Ascending aorta (tissue), 2 donors: ENCODE measurements around the gene CRYGB. TPM values are rescaled to one million over a fixed set of nuclear protein-coding genes. Genes with fewer than 3 reads are reported as not detected.
"Not testable (repeated sequence)": the region's sequence is repeated elsewhere in the genome, so short reads cannot be mapped to it uniquely, and the experiment has no call there.

Experiments used
- DNase-seq, 2 donors: peaks; one replicate each; pipeline ENCODE4 v3.0.0-alpha.2; 2019; ENCODE audit warnings: low spot score in 2 of 2
- H3K27ac ChIP-seq, 2 donors: fragments of 200-600 bp; sonication (generic); one replicate each; pipeline ENCODE4 v1.5.1; 2016 to 2017; ENCODE audit warnings: mild to moderate bottlenecking in 1 of 2
- H3K27me3 ChIP-seq: fragments of 200-600 bp; sonication (generic); one replicate; pipeline ENCODE4 v1.5.1; 2017
- H3K36me3 ChIP-seq, 2 donors: fragments of 200-600 bp; sonication (generic); one replicate each; pipeline ENCODE4 v1.5.1; 2016
- H3K4me1 ChIP-seq, 2 donors: fragments of 200-600 bp; sonication (generic); one replicate each; pipeline ENCODE4 v1.5.1; 2016 to 2017; ENCODE audit warnings: mild to moderate bottlenecking in 1 of 2
- H3K4me3 ChIP-seq, 2 donors: fragments of 200-600 bp; sonication (generic); one replicate each; pipeline ENCODE4 v1.5.1; 2016 to 2017; ENCODE audit warnings: mild to moderate bottlenecking in 1 of 2
- H3K9me3 ChIP-seq, 2 donors: fragments of 200-600 bp; sonication (generic); one replicate each; pipeline ENCODE4 v1.5.1; 2016
- intact Hi-C: fragments of 100-400 bp; cut with DNase I; formaldehyde crosslinking; loops from one replicate; pipeline ENCODE4 v1.15.1; 2023
- total RNA-seq: library from RNA; depleted of rRNA; stranded (reverse); fragments of >200 nt; gene quantifications from one replicate; pipeline ENCODE4 v1.1.0, GENCODE V29; 2016
- TF ChIP-seq, protein P1 (sequence below), 3 experiments: fragments of 200-600 bp in 2 of 3; fragments of 450-650 bp in 1 of 3; sonication (generic) in 2 of 3; IDR thresholded peaks; one replicate each; pipeline ENCODE4 v1.5.1; 2016 to 2019; ENCODE audit warnings: antibody characterized with exemption in 3 of 3, mild to moderate bottlenecking in 1 of 3, moderate library complexity in 1 of 3

Gene CRYGB
- total RNA-seq, 1 donor from 2014 or later: not detected

DNA sequence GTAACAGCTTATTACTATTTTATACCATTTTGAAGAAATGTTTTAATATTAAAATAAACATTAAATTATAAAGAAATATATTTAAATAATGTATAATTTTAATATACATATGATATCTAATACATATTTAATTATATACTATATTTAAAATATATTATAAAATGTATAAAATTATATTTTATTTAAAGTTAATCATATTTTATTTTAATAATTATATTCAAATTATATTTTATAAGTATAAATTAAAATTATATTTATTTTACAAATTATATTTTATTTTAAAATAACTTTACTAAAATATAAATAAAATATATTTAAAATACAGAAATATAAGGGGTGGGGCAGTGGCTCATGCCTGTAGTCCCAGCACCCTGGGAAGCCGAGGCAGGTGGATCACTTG is 23.7 kb downstream of the CRYGB start:
- Histone ChIP-seq H3K27ac (no peak overlapping the region), H3K9me3 (no peaks in the 10 kb centered on the region), H3K36me3 (no peaks in the 10 kb centered on the region), H3K27me3 (no peaks in the 10 kb centered on the region), H3K4me3 (no peak overlapping the region), H3K4me1 (no peaks in the 10 kb centered on the region)
- intact Hi-C loops: no loop called here
- TF ChIP-seq, protein P1, sequence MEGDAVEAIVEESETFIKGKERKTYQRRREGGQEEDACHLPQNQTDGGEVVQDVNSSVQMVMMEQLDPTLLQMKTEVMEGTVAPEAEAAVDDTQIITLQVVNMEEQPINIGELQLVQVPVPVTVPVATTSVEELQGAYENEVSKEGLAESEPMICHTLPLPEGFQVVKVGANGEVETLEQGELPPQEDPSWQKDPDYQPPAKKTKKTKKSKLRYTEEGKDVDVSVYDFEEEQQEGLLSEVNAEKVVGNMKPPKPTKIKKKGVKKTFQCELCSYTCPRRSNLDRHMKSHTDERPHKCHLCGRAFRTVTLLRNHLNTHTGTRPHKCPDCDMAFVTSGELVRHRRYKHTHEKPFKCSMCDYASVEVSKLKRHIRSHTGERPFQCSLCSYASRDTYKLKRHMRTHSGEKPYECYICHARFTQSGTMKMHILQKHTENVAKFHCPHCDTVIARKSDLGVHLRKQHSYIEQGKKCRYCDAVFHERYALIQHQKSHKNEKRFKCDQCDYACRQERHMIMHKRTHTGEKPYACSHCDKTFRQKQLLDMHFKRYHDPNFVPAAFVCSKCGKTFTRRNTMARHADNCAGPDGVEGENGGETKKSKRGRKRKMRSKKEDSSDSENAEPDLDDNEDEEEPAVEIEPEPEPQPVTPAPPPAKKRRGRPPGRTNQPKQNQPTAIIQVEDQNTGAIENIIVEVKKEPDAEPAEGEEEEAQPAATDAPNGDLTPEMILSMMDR (IDR thresholded peaks at IDR 0.05): no peak
- DNase-seq: no peak

DNA sequence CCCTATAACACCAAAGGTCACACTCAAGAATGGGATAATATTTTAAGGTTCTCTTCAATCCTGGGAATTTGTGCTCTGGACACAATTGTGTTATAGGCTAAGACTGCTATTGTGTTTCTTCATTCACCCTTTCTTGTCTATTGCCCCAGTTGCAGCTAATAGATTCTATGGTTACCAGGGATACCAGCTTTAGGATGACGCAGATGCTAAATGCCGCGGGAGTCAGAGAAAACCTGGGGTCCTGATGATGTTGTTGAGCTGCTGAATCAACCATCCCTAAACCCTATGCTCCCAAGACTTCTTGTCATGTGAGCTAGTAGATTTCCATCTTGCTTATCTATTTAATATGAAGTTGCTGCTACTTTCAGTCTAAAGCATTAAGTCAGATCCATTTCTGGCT is 27.0 kb downstream of the CRYGB start:
- intact Hi-C loops: no loop called here
- H3K4me3 ChIP-seq: no peak overlapping the region
- no peaks in the 10 kb centered on the region for H3K27me3 ChIP-seq
- TF ChIP-seq, protein P1 (IDR thresholded peaks at IDR 0.05): no peak
- H3K9me3 ChIP-seq: no peaks in the 10 kb centered on the region
- no peaks in the 10 kb centered on the region for H3K36me3 ChIP-seq
- H3K4me1 ChIP-seq: no peaks in the 10 kb centered on the region
- no peak for DNase-seq
- no peak overlapping the region for H3K27ac ChIP-seq

DNA sequence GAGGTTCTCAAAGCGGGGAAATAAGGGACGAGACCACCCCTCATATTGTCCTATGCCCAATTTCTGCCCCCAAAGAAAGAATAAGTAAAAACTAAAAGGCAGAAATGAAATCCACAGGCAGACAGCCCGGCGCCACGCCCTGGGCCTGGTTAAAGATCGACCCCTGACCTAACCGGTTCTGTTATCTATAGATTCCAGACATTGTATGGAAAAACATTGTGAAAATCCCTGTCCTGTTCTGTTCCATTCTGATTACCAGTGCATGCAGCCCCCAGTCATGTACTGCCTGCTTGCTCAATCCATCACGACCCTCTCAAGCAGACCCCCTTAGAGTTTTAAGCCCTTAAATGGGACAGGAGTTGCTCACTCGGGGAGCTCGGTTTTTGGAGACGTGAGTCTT is 28.6 kb downstream of the CRYGB start:
- DNase-seq, H3K27me3 ChIP-seq, H3K4me1 ChIP-seq, H3K4me3 ChIP-seq, intact Hi-C loops, H3K9me3 ChIP-seq, H3K27ac ChIP-seq, H3K36me3 ChIP-seq: not testable (repeated sequence)

DNA sequence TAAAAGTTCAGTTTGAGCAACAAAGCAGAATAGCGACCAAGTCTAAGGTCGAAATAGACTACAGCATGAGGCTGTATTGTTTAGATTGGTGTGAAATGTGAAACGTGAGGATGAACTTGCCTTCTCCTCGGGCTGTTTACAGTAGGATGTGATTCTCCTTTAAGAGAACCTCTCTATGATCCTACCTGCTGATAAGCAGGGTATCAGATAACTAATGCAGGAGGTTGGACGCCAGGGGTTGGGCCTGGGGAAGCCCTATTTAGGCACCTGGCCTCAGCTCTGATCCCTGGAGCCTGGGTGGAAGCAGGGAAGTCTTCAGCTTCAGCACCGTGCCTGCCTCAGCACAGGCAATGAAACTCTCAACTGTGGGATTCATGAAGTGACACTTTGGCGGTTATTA is 33.0 kb downstream of the CRYGB start:
- no peak overlapping the region for H3K27ac ChIP-seq
- intact Hi-C loops: no loop called here
- H3K27me3 ChIP-seq: no peaks in the 10 kb centered on the region
- TF ChIP-seq, protein P1 (IDR thresholded peaks at IDR 0.05): no peak
- H3K9me3 ChIP-seq: no peaks in the 10 kb centered on the region
- no peak for DNase-seq
- H3K4me1 ChIP-seq: no peaks in the 10 kb centered on the region
- no peak overlapping the region for H3K4me3 ChIP-seq
- H3K36me3 ChIP-seq: no peaks in the 10 kb centered on the region

DNA sequence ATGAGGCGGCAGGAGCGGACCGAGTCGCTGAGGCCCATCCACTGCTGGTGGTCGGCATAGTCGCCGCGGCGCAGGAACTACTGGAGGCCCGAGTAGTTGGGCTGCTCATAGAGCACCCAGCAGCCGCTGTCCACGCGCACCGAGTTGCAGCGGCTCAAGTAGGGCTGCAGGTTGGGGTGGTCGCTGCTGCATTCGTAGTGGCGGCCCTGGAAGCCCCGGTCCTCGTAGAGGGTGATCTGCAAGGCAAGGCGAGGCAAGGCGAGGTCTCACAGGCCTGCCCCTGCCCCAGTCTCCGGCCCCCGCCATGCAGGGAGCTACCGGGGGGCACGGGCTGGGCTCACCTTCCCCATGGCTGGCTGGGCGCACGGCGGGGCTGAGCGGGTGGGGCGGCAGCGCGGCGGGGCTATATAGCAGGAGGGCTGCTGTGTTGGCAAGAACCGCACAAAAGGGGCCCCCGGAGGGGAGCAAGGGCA is 33.6 kb downstream of the CRYGB start:
- intact Hi-C loops, H3K4me3 ChIP-seq, H3K9me3 ChIP-seq, H3K27me3 ChIP-seq, DNase-seq, H3K4me1 ChIP-seq, H3K36me3 ChIP-seq, H3K27ac ChIP-seq: not testable (repeated sequence)

DNA sequence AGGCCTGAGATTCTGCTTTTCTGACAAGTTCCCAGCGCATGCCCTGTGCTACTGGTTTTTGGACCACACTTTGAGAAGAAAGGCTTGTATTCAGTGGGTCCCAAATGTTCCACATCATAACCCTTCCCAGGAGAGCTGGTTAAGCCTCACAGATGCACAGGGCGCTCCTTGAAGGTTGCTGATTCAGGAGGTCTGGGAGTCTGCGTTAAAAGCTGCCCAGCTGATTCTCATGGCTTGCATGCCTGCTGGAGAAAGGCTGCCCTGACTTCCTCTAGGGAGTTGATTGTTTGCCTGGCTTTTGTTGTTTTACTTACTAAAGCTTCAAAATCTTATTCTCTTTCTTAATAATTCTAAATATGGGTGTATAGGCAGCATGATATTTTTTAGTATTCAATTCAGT is 42.3 kb downstream of the CRYGB start:
- no peaks in the 10 kb centered on the region for H3K9me3 ChIP-seq
- no peaks in the 10 kb centered on the region for H3K4me1 ChIP-seq
- TF ChIP-seq, protein P1 (IDR thresholded peaks at IDR 0.05): no peak
- H3K27ac ChIP-seq: no peak overlapping the region
- H3K4me3 ChIP-seq: no peak overlapping the region
- intact Hi-C loops: no loop called here
- no peaks in the 10 kb centered on the region for H3K27me3 ChIP-seq
- no peak for DNase-seq
- no peaks in the 10 kb centered on the region for H3K36me3 ChIP-seq
